Measurements from ENCODE around the gene NXPH4.

Gene NXPH4

GRCh38 chr12:57182918-57183575 is 33.5 kb upstream of the NXPH4 start:
- no peak for DNase-seq (ENCODE audit: low read depth)

GRCh38 chr12:57183939-57184725 is 32.5 kb upstream of the NXPH4 start:
- no peak for TF ChIP-seq CTCF (IDR thresholded peaks at IDR 0.05; ENCODE audit: control insufficient read depth, extremely low read depth, insufficient read depth)
- no peak for DNase-seq (ENCODE audit: low read depth)
- H3K4me3 ChIP-seq (ENCODE audit: low read depth, low read length) = no peak overlapping the region

More at GRCh38 chr12:57182918-57183575, 33.5 kb upstream of the NXPH4 start:
- no peak overlapping the region for H3K4me3 ChIP-seq (ENCODE audit: low read depth, low read length)
- TF ChIP-seq CTCF (IDR thresholded peaks at IDR 0.05; ENCODE audit: control insufficient read depth, extremely low read depth, insufficient read depth) = peak; percentile 91

- no peak for TF ChIP-seq CTCF (IDR thresholded peaks at IDR 0.05; ENCODE audit: control insufficient read depth, extremely low read depth, insufficient read depth)
- no peak for DNase-seq (ENCODE audit: low read depth)
- H3K4me3 ChIP-seq (ENCODE audit: low read depth, low read length) = no peak overlapping the region
Observed at GRCh38 chr12:57185403-57185802, 31.2 kb upstream of the NXPH4 start.

GRCh38 chr12:57185906-57186508 is 30.6 kb upstream of the NXPH4 start:
- no peak for DNase-seq (ENCODE audit: low read depth)
- no peak overlapping the region for H3K4me3 ChIP-seq (ENCODE audit: low read depth, low read length)
- TF ChIP-seq CTCF (IDR thresholded peaks at IDR 0.05; ENCODE audit: control insufficient read depth, extremely low read depth, insufficient read depth) = no peak

- no peak for DNase-seq (ENCODE audit: low read depth)
- H3K4me3 ChIP-seq (ENCODE audit: low read depth, low read length) = no peak overlapping the region
- TF ChIP-seq CTCF (IDR thresholded peaks at IDR 0.05; ENCODE audit: control insufficient read depth, extremely low read depth, insufficient read depth) = no peak
Observed at GRCh38 chr12:57187222-57188089, 29.1 kb upstream of the NXPH4 start.

- H3K4me3 ChIP-seq (ENCODE audit: low read depth, low read length) = no peak overlapping the region
- DNase-seq (ENCODE audit: low read depth) = no peak
- no peak for TF ChIP-seq CTCF (IDR thresholded peaks at IDR 0.05; ENCODE audit: control insufficient read depth, extremely low read depth, insufficient read depth)
Observed at GRCh38 chr12:57188090-57188425, 28.5 kb upstream of the NXPH4 start.

All from LNCaP clone FGC (cell line).